Measurements from ENCODE around the gene ARRDC5.

GRCh38 chr19:4911786-4912672 lies 9.3 kb upstream of the ARRDC5 start:
- TF ChIP-seq CTCF (IDR thresholded peaks at IDR 0.05; ENCODE audit: borderline replicate concordance, extremely low read depth, low read length, poor library complexity, severe bottlenecking) (peak; percentile 63), EZH2 (IDR thresholded peaks at IDR 0.05; ENCODE audit: borderline replicate concordance, low read depth, low read length, severe bottlenecking) (no peak)
